ENCODE data around the gene RAVER1. TPM values are rescaled to one million over a fixed set of nuclear protein-coding genes. Genes with fewer than 3 reads are reported as not detected.
A peak's percentile ranks its signal among the peaks of the same experiment; 100 is the strongest.

RAVER1 gene
- total and polyA plus RNA-seq, 2 of the 8 experiments (the other 6 are each of a cell fraction or from before 2014, with no cell fraction given) = 5.7 to 70.5 TPM

- Histone ChIP-seq H3K79me2 (ENCODE audit: control insufficient read depth in 1 of 2, insufficient read depth in 2 of 2, low read length in 2 of 2) (no peaks in the 10 kb centered on the region), H3K9me3 (ENCODE audit: insufficient read depth in 2 of 2, low read depth in 1 of 2, low read length in 1 of 2) (no peaks in the 10 kb centered on the region), H3K4me2 (ENCODE audit: insufficient read depth in 1 of 2, low read depth in 2 of 2, low read length in 2 of 2) (peak overlapping the region; percentile 81 to 100), H2AK5ac (ENCODE audit: low read depth, low read length) (no peak overlapping the region), H2AFZ (ENCODE audit: low read length) (no peak overlapping the region), H4K5ac (ENCODE audit: insufficient read length, low read depth, low read length) (no peak overlapping the region), H2BK12ac (ENCODE audit: low read depth, low read length) (peak overlapping the region; percentile 72), H3K4me1 (replicated peaks in 1 of 4; ENCODE audit: control insufficient read depth in 3 of 4, insufficient read depth in 4 of 4, low read length in 3 of 4) (peaks cover 0 to 45% (median 23%) of the 10 kb centered on the region in 4 experiments; a peak in 6 of 7 replicates), H3K23ac (ENCODE audit: insufficient read length) (no peak overlapping the region), H3K56ac (replicated peaks; ENCODE audit: insufficient read length, low read depth, low read length) (no peak overlapping the region), H2BK5ac (ENCODE audit: low read depth, low read length) (no peak overlapping the region), H4K20me1 (replicated peaks in 1 of 2; ENCODE audit: control insufficient read depth in 1 of 2, insufficient read depth in 2 of 2, low read length in 2 of 2) (peaks cover 0 to 26% of the 10 kb centered on the region in 2 experiments), H3K4me3 (ENCODE audit: extremely low read depth in 1 of 4, insufficient read depth in 2 of 4, low read depth in 3 of 4, low read length in 4 of 4) (peak overlapping the region; percentile 38 to 67 (median 60)), H2BK20ac (ENCODE audit: low read length) (no peak overlapping the region), H3K27ac (ENCODE audit: low read depth, low read length) (no peak overlapping the region), H3K14ac (ENCODE audit: insufficient read length) (no peak overlapping the region), H3K27me3 (replicated peaks in 1 of 4; ENCODE audit: control insufficient read depth in 3 of 4, extremely low read depth in 1 of 4, insufficient read depth in 3 of 4, low read length in 3 of 4) (peaks cover 57 to 91% (median 81%) of the 10 kb centered on the region in 4 experiments), H2BK120ac (replicated peaks; ENCODE audit: low read depth, low read length) (no peak overlapping the region), H3K79me1 (ENCODE audit: low read depth, low read length) (no peaks in the 10 kb centered on the region), H2BK15ac (ENCODE audit: low read length) (no peak overlapping the region), H3K36me3 (ENCODE audit: control insufficient read depth in 2 of 4, insufficient read depth in 4 of 4, low read length in 3 of 4) (no peaks in the 10 kb centered on the region), H3K23me2 (ENCODE audit: low read depth, low read length) (peaks cover 36% of the 10 kb centered on the region; the same call in 1 of the 2 replicates), H3K9ac (replicated peaks in 1 of 4; ENCODE audit: extremely low read depth in 1 of 4, low read depth in 3 of 4, low read length in 3 of 4) (peak overlapping the region in 2 of 4 experiments; percentile 25 to 28; a peak in 3 of 7 replicates), H4K91ac (replicated peaks; ENCODE audit: insufficient read length, low read length) (no peak overlapping the region), H3K18ac (ENCODE audit: extremely low read depth, low read length) (peak overlapping the region; percentile 71; the same call in 1 of the 2 replicates), H3K4ac (replicated peaks; ENCODE audit: insufficient read length, low read depth, low read length) (no peak overlapping the region), H4K8ac (ENCODE audit: extremely low read depth, insufficient read depth, low read length) (no peak overlapping the region)
- ChIA-PET CTCF (ENCODE audit: partially characterized antibody) (interaction anchor here (0.6 to 3.7 kb wide), 12 partner anchors 8 to 133 kb away, joined by 3 to 29 read pairs (median 4); partner anchors contain the start of gene ICAM1), POLR2A (ENCODE audit: partially characterized antibody) (interaction anchor here (0.6 to 2.2 kb wide), 6 partner anchors 20 to 52 kb away, joined by 3 to 8 read pairs (median 4); partner anchors contain the start of genes FDX2 and ICAM1)
- TF ChIP-seq RBBP5 (IDR thresholded peaks at IDR 0.05; ENCODE audit: borderline replicate concordance, low read depth, low read length) (no peak), ASH2L (IDR thresholded peaks at IDR 0.05; ENCODE audit: low read length) (peak; percentile 62), SUZ12 (IDR thresholded peaks at IDR 0.05; ENCODE audit: low read length) (peak; percentile 83; the same call in 1 of the 2 replicates), KDM4A (IDR thresholded peaks at IDR 0.05; ENCODE audit: low read depth, low read length, severe bottlenecking) (peak; percentile 60), MAX (IDR thresholded peaks at IDR 0.05) (peak; percentile 16; the same call in 1 of the 2 replicates), MAFK (IDR thresholded peaks at IDR 0.05; ENCODE audit: low read depth, low read length) (no peak), RNF2 (IDR thresholded peaks at IDR 0.05; ENCODE audit: borderline replicate concordance, low read depth, low read length, missing control alignments, poor library complexity, severe bottlenecking) (peak; percentile 64), EZH2 (IDR thresholded peaks at IDR 0.05; ENCODE audit: low read depth, low read length, severe bottlenecking) (peak; percentile 87), TCF12 (IDR thresholded peaks at IDR 0.05; ENCODE audit: low read depth, low read length) (no peak)
- peak in 1 of 2 experiments; percentile 78 for DNase-seq (ENCODE audit: low read depth in 1 of 2, low spot score in 2 of 2)
- WGBS, 2 experiments (ENCODE audit: extremely low coverage in 1 of 2, insufficient coverage in 1 of 2, insufficient read length in 1 of 2, insufficient replicate concordance in 2 of 2, low coverage in 1 of 2, low lambda C conversion rate in 2 of 2, missing lambda C conversion rate in 1 of 2) = 2% methylated on average over 37 of the region's 57 CpGs; no CpG with 5 or more reads in 1 of the 2 experiments
- no peak for FAIRE-seq
These were observed 42.3 kb downstream of the RAVER1 start for GRCh38 chr19:10290876-10291553.

Data from H1 (cell line).